Activated naive CD8-positive, alpha-beta T cell treated with anti-CD3 and anti-CD28 coated beads, Interleukin-2, amount 50 U/mL, for 24 hours (primary cell): ENCODE data around the gene MERTK.
"Not testable (repeated sequence)": the region's sequence is repeated elsewhere in the genome, so short reads cannot be mapped to it uniquely, and the experiment has no call there.

Experiments
- ATAC-seq: fragments of 150-1000 bp; cut with Tn5 transposase; one replicate; pipeline ENCODE4 v1.10.0; 2021
- DNase-seq: peaks from one replicate; pipeline ENCODE4 v3.0.0; 2021
- H3K27ac Mint-ChIP-seq: one replicate; pipeline ENCODE4 v1.8.0; 2021; ENCODE audit warnings: mild to moderate bottlenecking, mixed read lengths
- H3K27me3 Mint-ChIP-seq: one replicate; pipeline ENCODE4 v1.8.0; 2021; ENCODE audit warnings: mixed read lengths
- H3K36me3 Mint-ChIP-seq: one replicate; pipeline ENCODE4 v1.8.0; 2021; ENCODE audit warnings: low read depth, mixed read lengths
- H3K4me1 Mint-ChIP-seq: one replicate; pipeline ENCODE4 v1.8.0; 2021; ENCODE audit warnings: mixed read lengths
- H3K4me3 Mint-ChIP-seq: one replicate; pipeline ENCODE4 v1.8.0; 2021; ENCODE audit warnings: mild to moderate bottlenecking, moderate library complexity, mixed read lengths
- H3K9me3 Mint-ChIP-seq: one replicate; pipeline ENCODE4 v1.8.0; 2021; ENCODE audit warnings: mixed read lengths

MERTK gene

GRCh38 chr2:111903930-111904439, 5.6 kb downstream of the MERTK start:
- Mint-ChIP-seq H3K27me3 (peaks cover 19% of the 10 kb centered on the region), H3K9me3 (no peaks in the 10 kb centered on the region), H3K36me3 (no peaks in the 10 kb centered on the region), H3K4me3 (no peak overlapping the region), H3K4me1 (peaks cover 15% of the 10 kb centered on the region), H3K27ac (no peak overlapping the region)
- DNase-seq (no peak), ATAC-seq (no peak)

- H3K36me3 Mint-ChIP-seq, result no peaks in the 10 kb centered on the region
- no peaks in the 10 kb centered on the region for H3K9me3 Mint-ChIP-seq
- no peak overlapping the region for H3K4me3 Mint-ChIP-seq
- peaks cover 9% of the 10 kb centered on the region for H3K27me3 Mint-ChIP-seq
- H3K27ac Mint-ChIP-seq, result no peak overlapping the region
- ATAC-seq (no peak), DNase-seq (no peak)
- H3K4me1 Mint-ChIP-seq, result peaks cover 13% of the 10 kb centered on the region
Observed at GRCh38 chr2:111904726-111905474, 6.5 kb downstream of the MERTK start.

GRCh38 chr2:111905475-111905869, 7.1 kb downstream of the MERTK start:
- not testable (repeated sequence) for H3K4me3 Mint-ChIP-seq, H3K27me3 Mint-ChIP-seq, DNase-seq, H3K9me3 Mint-ChIP-seq, H3K36me3 Mint-ChIP-seq, ATAC-seq, H3K27ac Mint-ChIP-seq
- peaks cover 13% of the 10 kb centered on the region for H3K4me1 Mint-ChIP-seq

GRCh38 chr2:111905990-111906735, 7.8 kb downstream of the MERTK start:
- no peaks in the 10 kb centered on the region for H3K9me3 Mint-ChIP-seq
- H3K27ac Mint-ChIP-seq, result no peak overlapping the region
- DNase-seq (no peak), ATAC-seq (no peak)
- no peaks in the 10 kb centered on the region for H3K36me3 Mint-ChIP-seq
- H3K27me3 Mint-ChIP-seq, result no peaks in the 10 kb centered on the region
- peaks cover 10% of the 10 kb centered on the region for H3K4me1 Mint-ChIP-seq
- H3K4me3 Mint-ChIP-seq, result no peak overlapping the region

GRCh38 chr2:111908578-111908977, 10.2 kb downstream of the MERTK start:
- Mint-ChIP-seq H3K27ac (no peak overlapping the region), H3K9me3 (no peaks in the 10 kb centered on the region), H3K27me3 (no peaks in the 10 kb centered on the region), H3K4me3 (no peak overlapping the region), H3K4me1 (peaks cover 10% of the 10 kb centered on the region), H3K36me3 (no peaks in the 10 kb centered on the region)
- ATAC-seq (no peak), DNase-seq (no peak)

GRCh38 chr2:111909079-111909478, 10.7 kb downstream of the MERTK start:
- ATAC-seq, result no peak
- Mint-ChIP-seq H3K36me3 (no peaks in the 10 kb centered on the region), H3K4me3 (no peak overlapping the region), H3K4me1 (peaks cover 10% of the 10 kb centered on the region), H3K27ac (no peak overlapping the region), H3K9me3 (no peaks in the 10 kb centered on the region), H3K27me3 (no peaks in the 10 kb centered on the region)
- DNase-seq, result no peak

GRCh38 chr2:111909997-111910396, 11.6 kb downstream of the MERTK start:
- not testable (repeated sequence) for H3K36me3 Mint-ChIP-seq, H3K27ac Mint-ChIP-seq, H3K27me3 Mint-ChIP-seq, ATAC-seq, H3K9me3 Mint-ChIP-seq, H3K4me1 Mint-ChIP-seq, DNase-seq, H3K4me3 Mint-ChIP-seq

GRCh38 chr2:111910609-111911277, 12.3 kb downstream of the MERTK start:
- Mint-ChIP-seq H3K36me3 (no peaks in the 10 kb centered on the region), H3K27me3 (no peaks in the 10 kb centered on the region), H3K27ac (no peak overlapping the region)

GRCh38 chr2:111911295-111911977, 13.0 kb downstream of the MERTK start:
- H3K4me1 Mint-ChIP-seq, H3K27ac Mint-ChIP-seq, DNase-seq, H3K27me3 Mint-ChIP-seq, ATAC-seq, H3K9me3 Mint-ChIP-seq, H3K4me3 Mint-ChIP-seq, H3K36me3 Mint-ChIP-seq: not testable (repeated sequence)

More at GRCh38 chr2:111910609-111911277, 12.3 kb downstream of the MERTK start:
- no peak for DNase-seq
- peaks cover 10% of the 10 kb centered on the region for H3K4me1 Mint-ChIP-seq
- H3K9me3 Mint-ChIP-seq, result no peaks in the 10 kb centered on the region
- H3K4me3 Mint-ChIP-seq, result no peak overlapping the region
- no peak for ATAC-seq

- Mint-ChIP-seq H3K4me3 (no peak overlapping the region), H3K27ac (no peak overlapping the region), H3K27me3 (no peaks in the 10 kb centered on the region), H3K9me3 (no peaks in the 10 kb centered on the region), H3K36me3 (no peaks in the 10 kb centered on the region), H3K4me1 (no peaks in the 10 kb centered on the region)
- no peak for DNase-seq
- no peak for ATAC-seq
Observed at GRCh38 chr2:111912547-111912946, 14.1 kb downstream of the MERTK start.

- no peak for ATAC-seq
- H3K36me3 Mint-ChIP-seq, result no peaks in the 10 kb centered on the region
- no peak overlapping the region for H3K4me3 Mint-ChIP-seq
- no peaks in the 10 kb centered on the region for H3K4me1 Mint-ChIP-seq
- H3K9me3 Mint-ChIP-seq, result no peaks in the 10 kb centered on the region
- DNase-seq, result no peak
- H3K27ac Mint-ChIP-seq, result no peak overlapping the region
- no peaks in the 10 kb centered on the region for H3K27me3 Mint-ChIP-seq
Observed at GRCh38 chr2:111917106-111917505, 18.7 kb downstream of the MERTK start.

- ATAC-seq (no peak), DNase-seq (no peak)
- H3K4me3 Mint-ChIP-seq, result no peak overlapping the region
- no peaks in the 10 kb centered on the region for H3K9me3 Mint-ChIP-seq
- H3K27ac Mint-ChIP-seq, result no peak overlapping the region
- H3K27me3 Mint-ChIP-seq, result no peaks in the 10 kb centered on the region
- H3K4me1 Mint-ChIP-seq, result no peaks in the 10 kb centered on the region
- H3K36me3 Mint-ChIP-seq, result no peaks in the 10 kb centered on the region
Observed at GRCh38 chr2:111918383-111918806, 20.0 kb downstream of the MERTK start.

- ATAC-seq, result no peak
Observed at GRCh38 chr2:111919365-111919764, 21.0 kb downstream of the MERTK start.

More at GRCh38 chr2:111919365-111919764, 21.0 kb downstream of the MERTK start:
- Mint-ChIP-seq H3K27ac (no peak overlapping the region), H3K4me3 (no peak overlapping the region), H3K36me3 (no peaks in the 10 kb centered on the region), H3K9me3 (no peaks in the 10 kb centered on the region), H3K27me3 (no peaks in the 10 kb centered on the region), H3K4me1 (no peaks in the 10 kb centered on the region)
- DNase-seq, result no peak
